Muscle layer of duodenum (tissue), 2 donors: ENCODE measurements around the gene VCAM1.

Experiments
- H3K27ac ChIP-seq: one replicate; pipeline ENCODE4 v1.7.0; 2013; ENCODE audit warnings: mild to moderate bottlenecking, low read length
- H3K27me3 ChIP-seq: one replicate; pipeline ENCODE4 v1.7.0; 2013; ENCODE audit warnings: low read depth, mild to moderate bottlenecking, control low read depth, low read length
- H3K36me3 ChIP-seq, 2 donors: one replicate each; pipeline ENCODE4 v1.7.0; 2013; ENCODE audit warnings: low read length in 2 of 2, control low read depth in 1 of 2, mild to moderate bottlenecking in 1 of 2; ENCODE audit not compliant: insufficient read depth in 2 of 2, control insufficient read depth in 1 of 2
- H3K4me1 ChIP-seq, 2 donors: one replicate each; pipeline ENCODE4 v1.7.0; 2013; ENCODE audit warnings: low read length in 2 of 2, mild to moderate bottlenecking in 2 of 2, control low read depth in 1 of 2, moderate library complexity in 1 of 2; ENCODE audit not compliant: insufficient read depth in 2 of 2, control insufficient read depth in 1 of 2
- H3K4me3 ChIP-seq, 2 donors: one replicate each; pipeline ENCODE4 v1.7.0; 2013; ENCODE audit warnings: low read length in 2 of 2, low read depth in 1 of 2, mild to moderate bottlenecking in 1 of 2
- H3K9me3 ChIP-seq, 2 donors: one replicate each; pipeline ENCODE4 v1.7.0; 2013; ENCODE audit warnings: low read length in 2 of 2, control low read depth in 1 of 2, mild to moderate bottlenecking in 1 of 2; ENCODE audit not compliant: control insufficient read depth in 1 of 2
- donor health status: healthy.

VCAM1 gene

DNA sequence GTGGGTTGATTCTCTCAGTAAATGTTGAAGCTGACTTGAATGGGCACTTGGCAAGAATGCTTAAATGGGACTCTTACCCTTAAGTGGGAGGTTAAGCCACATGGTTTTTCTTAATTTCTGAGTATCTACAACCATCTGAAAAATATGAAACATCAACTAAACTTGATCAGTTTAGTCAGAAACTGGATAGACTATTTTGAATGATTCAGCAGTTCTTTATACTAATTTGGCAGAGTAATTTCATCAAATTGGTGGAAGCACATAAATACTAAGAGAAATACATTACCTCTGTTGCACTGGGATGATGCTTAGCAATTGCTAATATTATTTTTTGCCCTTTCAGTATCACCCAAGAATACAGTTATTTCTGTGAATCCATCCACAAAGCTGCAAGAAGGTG is 4.7 kb downstream of the VCAM1 start:
- H3K36me3 ChIP-seq, result peaks cover 0 to 4% of the 10 kb centered on the region in 2 donors
- peaks cover 0 to 4% of the 10 kb centered on the region in 2 donors for H3K4me1 ChIP-seq
- no peaks in the 10 kb centered on the region for H3K9me3 ChIP-seq
- H3K4me3 ChIP-seq, result peak overlapping the region; percentile 2 to 55
- H3K27me3 ChIP-seq, result no peaks in the 10 kb centered on the region
- no peak overlapping the region for H3K27ac ChIP-seq

DNA sequence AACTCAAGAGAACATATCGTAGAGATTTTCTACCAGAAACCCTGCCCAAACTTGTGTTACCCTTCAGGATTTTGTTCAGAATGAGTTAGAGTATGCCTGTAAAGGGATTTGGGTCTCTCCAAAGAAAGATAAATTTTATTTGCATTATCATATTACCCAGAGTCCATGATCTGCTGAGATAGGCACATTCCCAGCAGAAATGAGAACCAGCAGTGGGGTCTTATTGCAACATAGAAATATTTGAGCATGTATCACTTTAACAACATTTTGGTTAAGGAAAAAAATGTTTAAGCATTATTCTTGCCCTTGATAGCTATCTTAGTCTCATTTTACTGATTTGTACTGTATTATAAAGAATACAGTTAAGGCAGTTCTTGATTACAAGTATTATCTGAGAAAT is 10.6 kb downstream of the VCAM1 start:
- no peak overlapping the region for H3K4me3 ChIP-seq
- H3K36me3 ChIP-seq, result no peaks in the 10 kb centered on the region
- H3K9me3 ChIP-seq, result no peaks in the 10 kb centered on the region
- H3K27me3 ChIP-seq, result no peaks in the 10 kb centered on the region
- H3K27ac ChIP-seq, result no peak overlapping the region
- peaks cover 0 to under 1% of the 10 kb centered on the region in 2 donors for H3K4me1 ChIP-seq

DNA sequence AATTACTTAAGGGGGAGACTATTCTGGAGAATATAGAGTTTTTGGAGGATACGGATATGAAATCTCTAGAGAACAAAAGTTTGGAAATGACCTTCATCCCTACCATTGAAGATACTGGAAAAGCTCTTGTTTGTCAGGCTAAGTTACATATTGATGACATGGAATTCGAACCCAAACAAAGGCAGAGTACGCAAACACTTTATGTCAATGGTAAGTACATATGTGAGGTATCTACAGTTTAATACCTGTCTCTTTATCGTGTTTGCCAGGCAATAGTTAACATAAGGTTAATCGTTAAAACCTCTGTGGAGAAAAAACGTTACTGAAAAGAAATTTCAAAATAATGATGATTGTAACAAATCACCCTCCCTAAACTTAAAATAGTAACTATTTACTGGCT is 11.8 kb downstream of the VCAM1 start:
- Histone ChIP-seq H3K36me3 (no peaks in the 10 kb centered on the region), H3K4me3 (no peak overlapping the region), H3K27ac (no peak overlapping the region), H3K4me1 (peaks cover 0 to 6% of the 10 kb centered on the region in 2 donors), H3K9me3 (no peaks in the 10 kb centered on the region), H3K27me3 (no peaks in the 10 kb centered on the region)

DNA sequence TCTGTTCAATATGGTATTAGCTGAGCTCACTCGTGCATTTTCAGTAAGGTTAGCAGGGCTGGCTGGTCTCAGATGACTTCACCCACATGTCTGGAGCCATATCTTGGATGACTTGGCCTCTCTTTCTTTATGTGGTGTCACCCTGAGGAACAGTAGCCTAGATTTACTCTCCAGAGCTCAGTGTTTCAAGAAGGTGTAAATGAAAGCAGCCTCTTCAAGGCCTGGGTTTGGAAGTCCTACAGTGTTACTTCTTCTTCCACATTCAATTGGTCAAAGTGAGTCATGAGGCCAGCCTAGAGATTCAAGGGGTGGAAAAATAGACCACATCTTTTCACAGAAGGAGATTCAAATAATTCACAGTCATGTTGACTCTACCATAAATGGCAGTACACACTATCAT is 12.2 kb downstream of the VCAM1 start:
- H3K27me3 ChIP-seq, result no peaks in the 10 kb centered on the region
- H3K36me3 ChIP-seq, result no peaks in the 10 kb centered on the region
- H3K4me1 ChIP-seq, result peaks cover 0 to 11% of the 10 kb centered on the region in 2 donors
- no peaks in the 10 kb centered on the region for H3K9me3 ChIP-seq
- no peak overlapping the region for H3K27ac ChIP-seq
- H3K4me3 ChIP-seq, result no peak overlapping the region

DNA sequence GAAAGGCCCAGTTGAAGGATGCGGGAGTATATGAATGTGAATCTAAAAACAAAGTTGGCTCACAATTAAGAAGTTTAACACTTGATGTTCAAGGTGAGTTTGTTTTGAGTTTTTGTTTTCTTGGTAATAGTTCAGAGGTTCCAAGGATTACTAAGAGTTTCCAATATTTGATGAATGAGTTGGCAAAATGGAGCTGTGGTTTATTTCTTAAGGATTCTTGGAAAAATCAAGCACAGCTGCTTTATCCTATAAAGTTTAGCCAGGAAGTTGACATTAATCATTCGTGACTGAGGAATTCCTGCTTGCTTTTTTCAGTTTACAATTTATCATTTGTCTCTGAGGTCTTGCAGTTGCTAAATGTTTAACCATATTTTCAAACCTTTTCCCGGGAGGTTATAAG is 15.1 kb downstream of the VCAM1 start:
- Histone ChIP-seq H3K36me3 (no peaks in the 10 kb centered on the region), H3K27me3 (no peaks in the 10 kb centered on the region), H3K9me3 (no peaks in the 10 kb centered on the region), H3K4me1 (peaks cover 0 to 18% of the 10 kb centered on the region in 2 donors), H3K4me3 (no peak overlapping the region), H3K27ac (no peak overlapping the region)

DNA sequence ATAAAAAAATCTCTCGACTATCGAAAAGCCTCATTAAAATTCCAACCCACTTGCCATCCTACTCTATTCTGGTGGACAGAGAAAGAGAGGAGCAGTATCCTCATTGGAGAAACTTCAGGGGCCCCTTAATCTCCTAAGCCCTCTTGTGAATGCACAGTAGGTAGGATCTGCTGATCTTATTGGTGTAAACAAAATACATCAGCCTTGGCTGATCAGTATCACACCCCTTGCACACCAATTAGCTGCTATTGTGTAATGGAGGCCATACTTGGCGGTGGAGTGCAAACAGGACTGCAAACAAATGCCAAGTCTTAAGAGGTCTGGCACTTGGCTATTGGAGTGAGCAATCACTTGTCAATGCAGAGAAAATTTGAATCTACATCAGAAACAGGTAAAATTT is 15.7 kb downstream of the VCAM1 start:
- H3K36me3 ChIP-seq, result no peaks in the 10 kb centered on the region
- no peak overlapping the region for H3K4me3 ChIP-seq
- no peak overlapping the region for H3K27ac ChIP-seq
- no peaks in the 10 kb centered on the region for H3K27me3 ChIP-seq
- H3K9me3 ChIP-seq, result no peaks in the 10 kb centered on the region
- peaks cover 0 to 18% of the 10 kb centered on the region in 2 donors for H3K4me1 ChIP-seq

DNA sequence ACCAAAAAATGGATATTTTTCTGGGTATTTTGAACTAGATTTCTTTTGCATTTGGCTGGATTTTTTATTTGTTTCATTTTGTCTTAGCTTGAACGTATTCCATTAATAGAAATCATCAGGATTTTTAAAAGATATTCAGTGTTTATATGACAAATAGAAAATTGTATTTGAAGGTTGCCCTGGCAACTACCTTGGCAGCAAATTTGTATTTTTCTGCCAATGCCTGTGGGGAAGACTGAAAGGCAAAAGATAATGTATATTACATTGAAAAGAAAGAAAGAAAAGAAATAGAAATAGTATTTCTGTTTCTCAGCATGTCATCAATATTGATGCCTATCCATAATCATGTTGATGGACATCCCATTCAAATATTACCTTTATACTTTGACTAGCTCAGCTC is 16.8 kb downstream of the VCAM1 start:
- H3K27me3 ChIP-seq, result no peaks in the 10 kb centered on the region
- no peaks in the 10 kb centered on the region for H3K9me3 ChIP-seq
- H3K36me3 ChIP-seq, result no peaks in the 10 kb centered on the region
- peaks cover 0 to 18% of the 10 kb centered on the region in 2 donors for H3K4me1 ChIP-seq
- H3K27ac ChIP-seq, result no peak overlapping the region
- no peak overlapping the region for H3K4me3 ChIP-seq

DNA sequence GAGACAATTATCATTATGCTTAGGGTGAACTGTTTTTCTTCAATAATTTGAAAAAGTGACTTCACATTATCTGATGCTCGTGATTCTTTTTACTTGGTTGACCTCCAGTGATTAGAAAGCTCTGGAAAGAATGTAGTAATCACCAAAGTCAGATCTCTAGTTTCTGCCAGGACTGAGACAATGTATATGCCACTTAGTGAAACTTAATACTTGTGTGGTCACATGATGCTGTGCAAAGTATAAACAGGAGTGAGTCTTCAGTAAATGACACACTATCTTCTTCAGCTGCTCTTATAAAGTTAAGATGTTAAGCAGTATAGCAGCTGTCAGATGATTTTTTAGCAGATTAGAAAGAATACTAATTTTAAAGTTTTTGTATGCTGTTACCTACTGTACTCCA is 17.2 kb downstream of the VCAM1 start:
- H3K9me3 ChIP-seq, result no peaks in the 10 kb centered on the region
- H3K4me3 ChIP-seq, result no peak overlapping the region
- H3K4me1 ChIP-seq, result peaks cover 0 to 18% of the 10 kb centered on the region in 2 donors
- H3K27ac ChIP-seq, result no peak overlapping the region
- H3K36me3 ChIP-seq, result no peaks in the 10 kb centered on the region
- no peaks in the 10 kb centered on the region for H3K27me3 ChIP-seq

DNA sequence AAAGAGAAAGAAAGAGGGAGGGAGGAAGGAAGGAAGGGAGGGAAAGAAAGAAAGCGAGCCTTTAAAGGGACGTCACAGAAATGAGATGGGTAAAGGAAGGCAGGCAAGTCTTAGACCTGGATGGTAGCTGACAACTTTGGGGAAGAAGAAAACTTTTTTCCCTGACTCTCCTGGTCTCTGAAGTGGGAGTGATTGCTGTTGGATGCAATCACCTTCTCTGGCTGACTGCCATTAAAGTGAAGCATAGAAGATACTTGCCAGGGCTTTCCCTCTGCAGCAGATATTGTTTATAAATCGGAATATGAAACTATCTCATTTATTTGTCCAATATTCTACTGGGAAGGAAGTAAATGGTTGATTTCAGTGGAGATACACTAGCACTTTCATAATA is 27.0 kb downstream of the VCAM1 start:
- H3K4me3 ChIP-seq, result no peak overlapping the region
- H3K36me3 ChIP-seq, result no peaks in the 10 kb centered on the region
- H3K4me1 ChIP-seq, result no peaks in the 10 kb centered on the region
- H3K27me3 ChIP-seq, result no peaks in the 10 kb centered on the region
- H3K9me3 ChIP-seq, result no peaks in the 10 kb centered on the region
- no peak overlapping the region for H3K27ac ChIP-seq

DNA sequence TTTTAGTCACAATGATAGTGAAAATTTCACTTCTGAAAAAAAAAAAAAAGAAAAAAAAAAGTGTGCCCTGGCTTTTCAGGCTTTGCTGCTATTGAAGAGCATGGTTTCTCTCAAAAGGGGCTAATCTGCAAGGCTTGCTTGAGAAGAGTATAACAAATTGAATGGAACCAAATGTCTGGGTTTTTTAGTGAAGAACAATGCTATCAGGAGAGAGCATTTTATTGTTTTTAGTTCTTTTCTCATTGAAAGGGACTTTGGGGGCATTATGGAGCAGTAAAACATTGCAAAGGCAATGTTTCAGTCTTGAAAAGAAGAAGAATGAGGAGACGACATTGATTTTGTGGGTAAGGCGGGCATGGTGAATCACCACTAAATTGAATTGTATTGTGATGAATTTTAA is 28.2 kb downstream of the VCAM1 start:
- Histone ChIP-seq H3K4me3 (no peak overlapping the region), H3K27me3 (no peaks in the 10 kb centered on the region), H3K27ac (no peak overlapping the region), H3K9me3 (no peaks in the 10 kb centered on the region), H3K4me1 (no peaks in the 10 kb centered on the region), H3K36me3 (no peaks in the 10 kb centered on the region)

DNA sequence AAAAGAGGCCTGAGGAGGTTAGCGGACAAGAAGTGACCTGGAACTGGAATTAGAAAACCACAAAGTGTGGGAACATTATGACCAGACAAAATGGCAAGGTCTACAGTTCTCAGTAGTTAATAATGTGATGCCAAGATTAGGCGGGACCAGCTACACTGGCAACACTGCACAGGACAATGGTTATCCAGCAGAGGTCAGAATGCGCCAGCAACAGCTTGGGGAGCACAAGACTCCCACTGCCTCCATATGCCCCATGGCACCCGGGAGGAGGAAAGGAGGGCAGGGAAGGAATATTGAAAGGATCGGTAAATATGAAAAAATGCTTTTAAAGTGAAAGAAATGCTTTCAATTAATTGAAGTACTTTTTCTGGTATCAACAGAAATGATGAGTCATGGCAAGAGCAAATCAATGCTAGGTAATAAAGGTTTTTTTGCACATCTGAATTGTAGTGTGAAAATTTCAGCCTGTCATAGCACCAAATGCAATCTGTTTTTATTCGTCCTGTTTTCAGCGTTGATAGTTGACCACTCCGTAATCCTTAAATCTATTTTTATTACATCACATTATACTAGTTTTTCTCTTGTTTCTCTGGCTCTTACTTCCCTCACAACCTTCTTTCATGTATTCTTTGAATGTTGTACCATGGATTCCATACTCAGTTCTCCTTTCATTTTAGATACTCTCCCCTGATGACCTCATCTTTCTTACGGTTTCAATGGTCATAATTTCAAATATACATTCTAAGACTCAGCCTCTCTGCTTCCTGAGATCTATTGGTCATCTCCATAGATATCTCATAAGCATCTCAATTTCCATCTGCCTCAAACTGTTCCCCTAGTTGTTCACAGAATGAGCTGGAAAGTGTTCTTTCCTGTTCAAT is 30.7 kb downstream of the VCAM1 start:
- Histone ChIP-seq H3K27ac (no peak overlapping the region), H3K9me3 (no peaks in the 10 kb centered on the region), H3K27me3 (no peaks in the 10 kb centered on the region), H3K4me1 (no peaks in the 10 kb centered on the region), H3K4me3 (no peak overlapping the region), H3K36me3 (no peaks in the 10 kb centered on the region)

DNA sequence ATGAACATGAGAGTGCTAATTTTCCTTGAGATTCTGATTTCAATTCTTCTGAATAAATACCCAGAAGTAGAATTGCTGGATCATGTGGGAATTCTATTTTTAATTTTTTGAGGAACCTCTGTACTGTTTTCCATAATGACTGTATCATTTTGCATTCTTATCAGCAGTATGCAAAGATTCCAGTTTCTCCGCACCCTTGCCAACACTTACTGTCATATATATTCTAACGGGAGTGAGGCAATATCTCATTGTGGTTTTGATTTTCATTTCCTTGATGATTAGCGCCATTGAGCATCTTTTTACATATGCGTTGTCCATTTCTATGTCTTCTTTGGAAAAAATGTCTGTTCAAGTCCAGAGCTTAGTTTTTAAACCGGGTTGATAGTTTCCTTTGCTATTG is 33.2 kb downstream of the VCAM1 start:
- Histone ChIP-seq H3K36me3 (no peaks in the 10 kb centered on the region), H3K27ac (no peak overlapping the region), H3K27me3 (no peaks in the 10 kb centered on the region), H3K9me3 (no peaks in the 10 kb centered on the region), H3K4me1 (no peaks in the 10 kb centered on the region), H3K4me3 (no peak overlapping the region)
